ENCODE data around the gene RARA. TPM values are rescaled to one million over a fixed set of nuclear protein-coding genes. Genes with fewer than 3 reads are reported as not detected.
"Not testable (repeated sequence)": the region's sequence is repeated elsewhere in the genome, so short reads cannot be mapped to it uniquely, and the experiment has no call there.

The RARA gene
- total and polyA plus RNA-seq, 5 donors from 2014 or later = 7.3 to 126 (median 12.8) TPM

DNA sequence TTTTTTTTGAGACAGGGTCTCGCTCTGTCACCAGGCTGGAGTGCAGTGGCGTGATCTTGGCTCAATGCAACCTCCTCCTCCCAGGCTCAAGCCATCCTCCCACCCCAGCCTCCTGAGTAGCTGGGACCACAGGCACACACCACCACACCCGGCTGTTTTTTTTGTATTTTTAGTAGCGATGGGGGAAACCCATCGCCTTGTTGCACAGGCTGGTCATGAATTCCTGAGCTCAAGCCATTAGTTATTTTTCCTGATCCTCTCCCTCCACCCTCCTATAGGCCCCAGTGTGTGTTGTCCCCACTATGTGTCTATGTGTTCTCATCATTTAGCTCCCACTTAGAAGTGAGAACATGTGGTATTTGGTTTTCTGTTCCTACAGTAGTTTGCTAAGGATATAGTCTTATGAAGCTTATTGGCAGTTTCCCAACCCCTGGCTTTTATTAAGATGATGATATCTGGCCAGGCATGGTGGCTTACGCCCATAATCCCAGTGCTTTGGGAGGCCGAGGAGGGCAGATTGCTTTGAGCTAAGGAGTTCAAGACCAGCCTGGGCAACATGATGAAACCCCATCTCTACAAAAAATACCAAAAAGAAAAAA lies 9.7 kb upstream of the RARA start:
- H3K27ac ChIP-seq (ENCODE audit: insufficient read depth, low read length, poor library complexity, severe bottlenecking); ATAC-seq (ENCODE audit: low read depth in 2 of 2); H3K27me3 ChIP-seq (ENCODE audit: control insufficient read depth, insufficient read depth, low read length); H3K4me1 ChIP-seq (ENCODE audit: control insufficient read depth, insufficient read depth, low read length, poor library complexity, severe bottlenecking); H3K9me3 Mint-ChIP-seq; H3K4me3 Mint-ChIP-seq; DNase-seq; H3K36me3 Mint-ChIP-seq; H3K4me3 ChIP-seq (ENCODE audit: low read depth, low read length); H3K36me3 ChIP-seq (ENCODE audit: control insufficient read depth, insufficient read depth, low read length); H3K27me3 Mint-ChIP-seq; H3K9me3 ChIP-seq (ENCODE audit: control insufficient read depth in 2 of 2, low read length in 2 of 2): not testable (repeated sequence)
- Mint-ChIP-seq H3K4me1 (peaks cover 3 to 14% (median 5%) of the 10 kb centered on the region in 4 donors), H3K27ac (peak overlapping the region in 1 of 3 donors; percentile 28)

DNA sequence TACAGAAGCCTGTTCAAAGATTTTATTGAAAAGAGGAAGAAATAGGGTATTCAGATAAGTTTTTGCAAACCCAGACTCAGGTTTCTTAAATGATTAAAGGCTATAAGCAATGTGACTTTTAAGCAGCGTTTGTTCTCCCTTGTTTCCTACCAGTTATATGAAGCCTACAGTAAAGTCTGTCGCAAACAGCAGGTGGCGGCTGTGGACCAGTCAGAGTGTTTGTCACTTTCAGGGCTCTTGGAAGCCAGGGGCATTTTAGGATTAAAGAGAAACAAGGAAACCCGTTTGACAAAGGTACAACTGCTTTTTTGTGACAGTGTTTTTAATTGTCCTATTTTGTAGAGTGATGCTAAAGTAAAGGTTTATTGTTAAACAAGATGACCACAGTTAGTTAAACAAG lies 7.7 kb upstream of the RARA start:
- Histone ChIP-seq H3K9me3 (ENCODE audit: control insufficient read depth in 2 of 2, low read length in 2 of 2) (no peaks in the 10 kb centered on the region), H3K36me3 (ENCODE audit: control insufficient read depth, insufficient read depth, low read length) (no peaks in the 10 kb centered on the region), H3K27me3 (ENCODE audit: control insufficient read depth, insufficient read depth, low read length) (no peaks in the 10 kb centered on the region), H3K4me1 (ENCODE audit: control insufficient read depth, insufficient read depth, low read length, poor library complexity, severe bottlenecking) (peaks cover 3% of the 10 kb centered on the region), H3K27ac (ENCODE audit: insufficient read depth, low read length, poor library complexity, severe bottlenecking) (no peak overlapping the region), H3K4me3 (ENCODE audit: low read depth, low read length) (no peak overlapping the region)
- DNase-seq = peak in 1 of 3 donors; percentile 33
- Mint-ChIP-seq H3K27ac (no peak overlapping the region), H3K36me3 (no peaks in the 10 kb centered on the region), H3K27me3 (no peaks in the 10 kb centered on the region), H3K9me3 (no peaks in the 10 kb centered on the region), H3K4me3 (no peak overlapping the region), H3K4me1 (peaks cover 3 to 15% (median 5%) of the 10 kb centered on the region in 4 donors)
- ATAC-seq (ENCODE audit: low read depth in 2 of 2) = no peak

DNA sequence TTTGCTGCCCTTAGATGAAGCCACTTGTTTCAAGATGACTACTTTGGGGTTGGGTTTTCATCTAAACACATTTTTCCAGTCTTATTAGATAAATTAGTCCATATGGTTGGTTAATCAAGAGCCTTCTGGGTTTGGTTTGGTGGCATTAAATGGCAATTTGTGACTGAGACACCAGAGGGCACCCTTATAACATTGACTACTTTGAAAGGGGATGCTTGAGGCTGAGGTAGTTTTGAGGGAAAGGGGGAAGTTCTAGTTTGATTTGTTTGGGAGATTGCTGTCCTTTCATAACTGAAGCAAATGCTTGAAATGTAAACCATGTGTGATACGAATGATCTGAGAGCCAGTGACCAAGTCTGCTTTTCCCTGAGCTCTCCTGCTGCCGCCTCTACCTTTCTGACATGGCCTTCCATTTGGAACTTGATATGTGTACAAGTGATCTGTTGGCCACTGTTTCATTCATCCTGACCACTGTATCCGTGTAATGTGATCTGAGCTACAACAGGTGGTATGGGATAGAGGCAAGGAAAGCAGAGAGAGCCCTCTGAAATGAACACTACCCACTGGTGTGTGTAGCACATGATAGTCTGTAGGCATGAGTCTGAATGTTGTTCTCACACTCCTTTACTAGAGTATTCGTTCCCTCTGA lies 5.8 kb upstream of the RARA start:
- H3K9me3 ChIP-seq (ENCODE audit: control insufficient read depth in 2 of 2, low read length in 2 of 2) = no peaks in the 10 kb centered on the region
- no peaks in the 10 kb centered on the region for H3K27me3 ChIP-seq (ENCODE audit: control insufficient read depth, insufficient read depth, low read length)
- Mint-ChIP-seq H3K4me3 (no peak overlapping the region), H3K9me3 (no peaks in the 10 kb centered on the region), H3K4me1 (peaks cover 3 to 15% (median 5%) of the 10 kb centered on the region in 4 donors), H3K27ac (peak overlapping the region in 1 of 3 donors; percentile 2), H3K27me3 (no peaks in the 10 kb centered on the region), H3K36me3 (no peaks in the 10 kb centered on the region)
- DNase-seq (peak; percentile 46 to 75 (median 67)), ATAC-seq (ENCODE audit: low read depth in 2 of 2) (peak; percentile 60 to 67)
- H3K4me3 ChIP-seq (ENCODE audit: low read depth, low read length) = no peak overlapping the region
- H3K27ac ChIP-seq (ENCODE audit: insufficient read depth, low read length, poor library complexity, severe bottlenecking) = no peak overlapping the region
- H3K36me3 ChIP-seq (ENCODE audit: control insufficient read depth, insufficient read depth, low read length) = no peaks in the 10 kb centered on the region
- H3K4me1 ChIP-seq (ENCODE audit: control insufficient read depth, insufficient read depth, low read length, poor library complexity, severe bottlenecking) = peaks cover 16% of the 10 kb centered on the region

DNA sequence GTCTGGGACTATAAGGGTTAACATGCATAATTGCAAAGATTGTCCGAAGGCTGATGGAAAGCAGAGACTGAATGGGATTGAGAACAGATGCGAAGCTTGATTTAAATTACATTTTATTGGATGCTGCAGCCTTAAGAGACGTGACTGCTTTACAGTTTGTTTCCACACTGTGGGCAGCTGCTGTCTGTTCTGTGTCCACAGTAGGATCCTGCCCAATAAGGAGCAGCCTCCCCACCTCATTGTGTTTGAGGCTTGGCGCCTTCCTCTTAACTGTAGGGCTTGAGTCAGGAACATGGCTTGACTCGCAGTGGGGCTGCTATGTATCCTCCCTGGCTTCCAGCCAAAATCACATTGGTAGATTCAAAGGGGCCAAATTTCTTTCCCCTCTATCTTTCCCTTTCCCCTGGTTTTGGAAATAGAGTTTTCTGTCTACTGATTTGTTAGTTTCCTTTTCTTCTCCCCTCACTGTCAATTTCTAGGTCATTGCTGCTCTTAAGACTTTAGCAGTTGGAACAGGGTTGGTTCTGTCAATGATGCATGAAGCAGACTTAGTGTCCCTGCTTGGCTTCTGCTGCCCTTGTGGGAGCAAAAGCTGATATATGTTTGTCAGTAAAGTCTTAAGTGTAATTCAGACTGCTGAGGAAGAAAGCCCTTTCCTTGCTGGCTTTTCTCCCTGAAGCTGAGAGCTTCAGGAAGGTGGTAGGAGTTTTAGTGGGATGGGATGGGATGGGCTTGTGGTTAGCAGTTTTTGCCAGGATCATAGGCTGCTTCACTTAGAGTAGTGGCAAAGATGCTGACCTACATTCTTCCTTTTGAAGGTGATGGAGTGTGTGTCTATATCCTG lies 5.0 kb upstream of the RARA start:
- Histone ChIP-seq H3K9me3 (ENCODE audit: control insufficient read depth in 2 of 2, low read length in 2 of 2) (no peaks in the 10 kb centered on the region), H3K4me1 (ENCODE audit: control insufficient read depth, insufficient read depth, low read length, poor library complexity, severe bottlenecking) (peaks cover 18% of the 10 kb centered on the region), H3K36me3 (ENCODE audit: control insufficient read depth, insufficient read depth, low read length) (no peaks in the 10 kb centered on the region), H3K4me3 (ENCODE audit: low read depth, low read length) (no peak overlapping the region), H3K27ac (ENCODE audit: insufficient read depth, low read length, poor library complexity, severe bottlenecking) (no peak overlapping the region), H3K27me3 (ENCODE audit: control insufficient read depth, insufficient read depth, low read length) (no peaks in the 10 kb centered on the region)
- Mint-ChIP-seq H3K4me3 (no peak overlapping the region), H3K36me3 (no peaks in the 10 kb centered on the region), H3K27me3 (no peaks in the 10 kb centered on the region), H3K27ac (no peak overlapping the region), H3K4me1 (peaks cover 3 to 15% (median 5%) of the 10 kb centered on the region in 4 donors), H3K9me3 (no peaks in the 10 kb centered on the region)
- DNase-seq (no peak), ATAC-seq (ENCODE audit: low read depth in 2 of 2) (no peak)

DNA sequence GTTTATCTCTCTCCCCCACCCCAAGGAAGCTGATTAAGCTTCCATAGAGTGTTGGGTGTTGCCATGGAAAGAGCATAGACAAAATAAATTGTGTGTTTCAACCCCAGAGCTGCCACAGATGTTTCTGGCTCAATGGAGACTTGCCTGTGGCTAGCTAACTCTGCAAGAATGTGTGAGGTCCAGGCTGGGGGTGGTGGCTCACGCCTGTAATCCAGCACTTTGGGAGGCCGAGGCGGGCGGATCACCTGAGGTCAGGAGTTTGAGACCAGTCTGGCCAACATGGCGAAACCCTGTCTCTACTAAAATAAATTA lies 4.5 kb upstream of the RARA start:
- not testable (repeated sequence) for DNase-seq; H3K9me3 Mint-ChIP-seq; H3K4me3 Mint-ChIP-seq; ATAC-seq (ENCODE audit: low read depth in 2 of 2); H3K27ac Mint-ChIP-seq; H3K36me3 Mint-ChIP-seq; H3K9me3 ChIP-seq (ENCODE audit: control insufficient read depth in 2 of 2, low read length in 2 of 2); H3K27ac ChIP-seq (ENCODE audit: insufficient read depth, low read length, poor library complexity, severe bottlenecking); H3K4me3 ChIP-seq (ENCODE audit: low read depth, low read length); H3K27me3 ChIP-seq (ENCODE audit: control insufficient read depth, insufficient read depth, low read length); H3K27me3 Mint-ChIP-seq; H3K36me3 ChIP-seq (ENCODE audit: control insufficient read depth, insufficient read depth, low read length)
- H3K4me1 Mint-ChIP-seq = peaks cover 5 to 15% (median 6%) of the 10 kb centered on the region in 4 donors
- peaks cover 24% of the 10 kb centered on the region for H3K4me1 ChIP-seq (ENCODE audit: control insufficient read depth, insufficient read depth, low read length, poor library complexity, severe bottlenecking)

DNA sequence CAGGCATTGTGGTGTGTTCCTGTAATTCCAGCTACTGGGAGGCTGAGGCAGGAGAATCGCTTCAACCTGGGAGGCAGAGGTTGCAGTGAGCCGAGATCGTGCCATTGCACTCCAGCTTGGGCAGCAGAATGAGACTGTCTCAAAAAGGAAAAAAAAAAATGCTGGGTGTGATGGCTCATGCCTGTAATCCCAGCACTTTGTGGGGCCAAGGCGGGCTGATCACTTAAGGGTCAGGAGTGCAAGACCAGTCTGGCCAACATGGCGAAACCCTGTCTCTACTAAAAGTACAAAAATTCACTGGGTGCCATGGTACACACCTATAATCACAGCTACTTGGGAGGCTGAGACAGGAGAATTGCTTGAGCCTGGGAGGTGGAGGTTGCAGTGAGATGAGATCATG lies 4.1 kb upstream of the RARA start:
- H3K4me1 Mint-ChIP-seq = peaks cover 5 to 15% (median 7%) of the 10 kb centered on the region in 4 donors
- H3K27ac Mint-ChIP-seq; H3K27me3 ChIP-seq (ENCODE audit: control insufficient read depth, insufficient read depth, low read length); H3K36me3 ChIP-seq (ENCODE audit: control insufficient read depth, insufficient read depth, low read length); ATAC-seq (ENCODE audit: low read depth in 2 of 2); H3K9me3 ChIP-seq (ENCODE audit: control insufficient read depth in 2 of 2, low read length in 2 of 2); H3K4me3 ChIP-seq (ENCODE audit: low read depth, low read length); H3K27me3 Mint-ChIP-seq; H3K36me3 Mint-ChIP-seq; H3K4me3 Mint-ChIP-seq; DNase-seq; H3K9me3 Mint-ChIP-seq; H3K27ac ChIP-seq (ENCODE audit: insufficient read depth, low read length, poor library complexity, severe bottlenecking): not testable (repeated sequence)
- peaks cover 27% of the 10 kb centered on the region for H3K4me1 ChIP-seq (ENCODE audit: control insufficient read depth, insufficient read depth, low read length, poor library complexity, severe bottlenecking)

DNA sequence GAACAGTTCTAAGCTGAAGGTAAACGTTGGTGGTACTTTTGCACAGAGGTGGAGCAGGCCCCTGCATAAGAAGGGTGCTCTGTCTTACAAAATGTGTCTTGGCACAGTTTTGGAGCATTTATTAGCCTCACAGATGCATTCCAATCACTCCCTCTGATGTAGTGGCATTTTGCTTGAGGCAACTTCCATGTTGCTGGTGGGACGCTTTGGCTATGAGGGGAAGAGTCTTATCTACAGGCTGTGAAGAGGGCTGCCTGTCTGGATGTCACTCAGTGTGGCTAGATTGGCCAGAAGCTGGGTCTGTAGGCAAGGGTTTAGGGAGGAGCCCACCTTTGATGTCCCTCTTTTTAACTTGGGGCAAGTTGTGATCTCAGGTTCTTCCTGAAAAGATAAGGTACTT lies 2.6 kb upstream of the RARA start:
- DNase-seq = no peak

More for the DNA sequence above, 2.6 kb upstream of the RARA start:
- H3K27ac Mint-ChIP-seq = peak overlapping the region in 1 of 3 donors; percentile 32
- H3K4me3 Mint-ChIP-seq = no peak overlapping the region
- H3K4me1 Mint-ChIP-seq = peaks cover 5 to 23% (median 12%) of the 10 kb centered on the region in 4 donors
- Histone ChIP-seq H3K36me3 (ENCODE audit: control insufficient read depth, insufficient read depth, low read length) (no peaks in the 10 kb centered on the region), H3K4me1 (ENCODE audit: control insufficient read depth, insufficient read depth, low read length, poor library complexity, severe bottlenecking) (peaks cover 35% of the 10 kb centered on the region), H3K9me3 (ENCODE audit: control insufficient read depth in 2 of 2, low read length in 2 of 2) (no peaks in the 10 kb centered on the region), H3K27me3 (ENCODE audit: control insufficient read depth, insufficient read depth, low read length) (no peaks in the 10 kb centered on the region), H3K4me3 (ENCODE audit: low read depth, low read length) (no peak overlapping the region), H3K27ac (ENCODE audit: insufficient read depth, low read length, poor library complexity, severe bottlenecking) (no peak overlapping the region)
- no peaks in the 10 kb centered on the region for H3K9me3 Mint-ChIP-seq
- ATAC-seq (ENCODE audit: low read depth in 2 of 2) = no peak
- no peaks in the 10 kb centered on the region for H3K36me3 Mint-ChIP-seq
- H3K27me3 Mint-ChIP-seq = no peaks in the 10 kb centered on the region
